Tibial nerve (tissue), 3 donors: ENCODE results near the gene TBC1D5.

Source experiments
- POLR2A ChIP-seq, 2 donors: fragments of 450-650 bp; IDR thresholded peaks; one replicate each; pipeline ENCODE4 v1.6.1; 2017; ENCODE audit warnings: antibody characterized with exemption in 2 of 2, mild to moderate bottlenecking in 2 of 2, moderate library complexity in 2 of 2
- TF ChIP-seq, protein P1 (sequence below), 5 experiments: fragments of 200-600 bp in 3 of 5; fragments of 450-650 bp in 2 of 5; sonication (generic) in 3 of 5; IDR thresholded peaks; one replicate each; pipeline ENCODE4 v1.5.1; 2016 to 2019; ENCODE audit warnings: antibody characterized with exemption in 5 of 5, mild to moderate bottlenecking in 3 of 5, moderate library complexity in 2 of 5

- TF ChIP-seq, protein P1, sequence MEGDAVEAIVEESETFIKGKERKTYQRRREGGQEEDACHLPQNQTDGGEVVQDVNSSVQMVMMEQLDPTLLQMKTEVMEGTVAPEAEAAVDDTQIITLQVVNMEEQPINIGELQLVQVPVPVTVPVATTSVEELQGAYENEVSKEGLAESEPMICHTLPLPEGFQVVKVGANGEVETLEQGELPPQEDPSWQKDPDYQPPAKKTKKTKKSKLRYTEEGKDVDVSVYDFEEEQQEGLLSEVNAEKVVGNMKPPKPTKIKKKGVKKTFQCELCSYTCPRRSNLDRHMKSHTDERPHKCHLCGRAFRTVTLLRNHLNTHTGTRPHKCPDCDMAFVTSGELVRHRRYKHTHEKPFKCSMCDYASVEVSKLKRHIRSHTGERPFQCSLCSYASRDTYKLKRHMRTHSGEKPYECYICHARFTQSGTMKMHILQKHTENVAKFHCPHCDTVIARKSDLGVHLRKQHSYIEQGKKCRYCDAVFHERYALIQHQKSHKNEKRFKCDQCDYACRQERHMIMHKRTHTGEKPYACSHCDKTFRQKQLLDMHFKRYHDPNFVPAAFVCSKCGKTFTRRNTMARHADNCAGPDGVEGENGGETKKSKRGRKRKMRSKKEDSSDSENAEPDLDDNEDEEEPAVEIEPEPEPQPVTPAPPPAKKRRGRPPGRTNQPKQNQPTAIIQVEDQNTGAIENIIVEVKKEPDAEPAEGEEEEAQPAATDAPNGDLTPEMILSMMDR (IDR thresholded peaks at IDR 0.05), result no peak
- no peak for TF ChIP-seq POLR2A (IDR thresholded peaks at IDR 0.05)
These were observed 158.4 kb downstream of the TBC1D5 start for GRCh38 chr3:17584066-17584465.
